Activated CD8-positive, alpha-beta memory T cell treated with anti-CD3 and anti-CD28 coated beads, Interleukin-2, amount 50 U/mL, for 48 hours (primary cell): Measurements from ENCODE around the gene KAT2A.

Experiments
- DNase-seq: peaks from one replicate; pipeline ENCODE4 v3.0.0-alpha.2; 2020

The KAT2A gene

DNA sequence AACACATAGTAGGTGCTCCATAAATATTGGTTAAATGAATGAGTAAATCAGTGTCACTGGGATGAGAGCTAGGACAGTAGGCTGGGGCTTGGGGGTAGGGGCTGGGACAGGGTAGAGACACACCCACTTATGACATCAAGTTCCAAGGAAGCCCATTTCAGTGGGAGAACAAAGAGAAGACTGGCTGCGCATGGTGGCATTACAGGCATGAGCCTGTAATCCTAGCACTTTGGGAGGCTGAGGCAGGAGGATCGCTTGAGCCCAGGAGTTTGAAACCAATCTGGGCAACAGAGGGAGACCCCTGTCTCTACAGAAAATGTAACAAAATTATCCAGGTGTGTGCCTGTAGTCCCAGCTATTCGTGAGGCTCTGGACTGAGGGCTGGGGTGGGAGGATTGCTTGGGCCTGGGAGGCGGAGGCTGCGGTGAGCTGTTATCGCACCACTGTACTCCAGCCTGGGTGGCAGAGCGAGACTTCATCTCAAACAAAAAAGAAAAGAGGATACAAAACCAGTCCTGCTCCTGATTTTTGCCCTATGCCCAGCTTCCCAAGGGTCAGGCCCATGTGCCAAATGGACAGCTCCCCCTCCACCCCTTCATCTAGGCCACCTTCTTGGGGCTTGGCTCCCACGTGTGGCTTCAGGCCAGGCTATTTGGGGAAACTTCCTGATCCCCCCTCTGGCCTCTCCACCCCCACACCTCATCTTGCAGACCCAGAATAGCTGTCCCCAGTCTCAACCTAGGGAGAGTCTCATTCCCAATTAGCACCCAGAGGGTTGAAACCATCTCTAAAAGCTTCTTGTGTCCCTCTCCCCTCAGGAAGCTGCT lies 30.0 kb downstream of the KAT2A start:
- no peak for DNase-seq

DNA sequence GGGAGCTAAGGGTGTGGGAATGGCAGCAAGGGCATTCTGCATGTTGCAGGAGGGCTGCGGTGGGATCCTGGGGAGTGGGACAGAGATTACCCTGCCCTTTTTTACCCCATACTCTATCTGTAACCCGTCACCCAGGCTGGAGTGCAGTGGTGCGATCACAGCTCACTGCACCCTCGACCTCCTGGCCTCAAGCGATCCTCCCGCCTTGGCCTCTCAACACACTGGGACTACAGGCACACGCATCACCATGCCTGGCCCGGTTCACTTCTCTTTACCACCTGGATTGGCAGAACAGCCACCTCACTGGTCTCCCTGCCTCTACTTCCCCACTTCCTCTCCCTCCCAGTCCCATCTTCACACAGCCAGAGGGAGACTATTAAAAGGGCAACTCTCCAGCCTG lies 32.4 kb downstream of the KAT2A start:
- no peak for DNase-seq

DNA sequence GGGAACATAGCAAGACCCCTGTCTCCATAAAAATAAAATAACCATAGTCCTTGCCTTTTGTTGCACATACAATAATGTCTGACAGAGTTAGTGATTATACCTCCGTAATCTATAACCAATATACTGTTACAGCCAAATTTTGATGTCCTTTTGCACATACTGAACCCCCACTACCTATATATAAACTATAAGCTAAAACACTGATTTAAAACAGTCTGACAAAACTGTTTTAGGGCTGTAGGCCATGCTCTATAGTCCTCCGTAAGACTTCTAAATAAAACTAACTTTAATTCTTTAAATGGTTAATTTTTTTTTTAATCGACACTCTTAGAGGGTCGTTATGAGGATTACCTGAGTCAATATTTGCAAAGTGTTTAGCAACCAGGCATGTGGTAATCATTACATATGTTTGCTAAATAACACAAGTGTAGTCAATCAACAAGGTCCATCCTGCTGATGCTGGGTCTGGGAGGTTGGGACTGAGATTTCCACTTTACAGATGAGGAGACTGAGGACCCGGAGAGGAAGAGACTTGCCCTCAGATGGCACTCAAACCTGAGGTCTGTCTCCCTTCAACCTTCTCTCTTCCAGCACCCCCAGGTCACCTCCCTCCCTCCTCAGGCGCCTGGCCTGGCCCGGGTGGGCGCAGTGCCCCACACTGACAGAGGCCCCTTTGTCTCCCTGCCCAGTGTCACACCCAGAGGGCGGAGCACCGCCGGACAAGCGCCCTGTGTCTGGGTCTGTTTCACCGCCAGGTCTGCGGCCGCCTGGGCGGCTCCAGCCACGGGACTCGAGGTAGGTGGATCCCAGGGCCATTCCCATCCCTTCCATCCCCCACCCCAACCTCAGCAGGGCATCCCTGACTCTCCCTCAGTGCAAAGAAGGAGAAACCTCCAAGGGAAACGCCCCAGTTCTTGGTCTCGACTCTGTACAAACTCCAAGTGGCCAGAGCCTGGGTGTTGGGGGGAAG lies 33.1 kb downstream of the KAT2A start:
- no peak for DNase-seq

DNA sequence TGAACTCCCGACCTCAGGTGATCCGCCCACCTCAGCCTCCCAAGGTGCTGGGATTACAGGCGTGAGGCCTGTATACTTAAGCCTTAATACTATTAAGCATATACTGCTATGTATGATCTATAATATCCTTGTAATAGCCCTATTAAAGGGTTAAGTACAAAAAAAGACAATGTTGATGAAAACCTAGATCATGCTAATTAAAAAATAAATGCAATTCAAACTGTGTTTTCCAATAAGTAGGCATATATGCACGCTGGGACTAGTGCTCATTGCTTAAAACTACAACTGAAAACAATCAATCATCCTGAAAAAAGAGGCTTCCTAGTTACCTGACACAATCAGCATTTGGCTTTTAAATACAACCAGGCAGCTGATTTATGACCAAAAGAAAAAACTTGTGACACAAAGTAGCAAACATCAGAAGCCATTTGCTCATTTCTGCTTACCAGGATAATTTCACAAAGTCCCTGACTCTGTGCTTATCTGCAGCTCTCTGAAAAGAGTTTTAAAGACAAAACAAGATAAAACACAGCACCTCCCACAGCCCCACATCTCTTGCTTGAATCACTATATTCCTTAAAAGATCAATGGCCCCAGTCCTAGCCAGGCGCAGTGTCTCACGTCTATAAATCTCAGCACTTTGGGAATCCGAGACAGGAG lies 34.0 kb downstream of the KAT2A start:
- no peak for DNase-seq

DNA sequence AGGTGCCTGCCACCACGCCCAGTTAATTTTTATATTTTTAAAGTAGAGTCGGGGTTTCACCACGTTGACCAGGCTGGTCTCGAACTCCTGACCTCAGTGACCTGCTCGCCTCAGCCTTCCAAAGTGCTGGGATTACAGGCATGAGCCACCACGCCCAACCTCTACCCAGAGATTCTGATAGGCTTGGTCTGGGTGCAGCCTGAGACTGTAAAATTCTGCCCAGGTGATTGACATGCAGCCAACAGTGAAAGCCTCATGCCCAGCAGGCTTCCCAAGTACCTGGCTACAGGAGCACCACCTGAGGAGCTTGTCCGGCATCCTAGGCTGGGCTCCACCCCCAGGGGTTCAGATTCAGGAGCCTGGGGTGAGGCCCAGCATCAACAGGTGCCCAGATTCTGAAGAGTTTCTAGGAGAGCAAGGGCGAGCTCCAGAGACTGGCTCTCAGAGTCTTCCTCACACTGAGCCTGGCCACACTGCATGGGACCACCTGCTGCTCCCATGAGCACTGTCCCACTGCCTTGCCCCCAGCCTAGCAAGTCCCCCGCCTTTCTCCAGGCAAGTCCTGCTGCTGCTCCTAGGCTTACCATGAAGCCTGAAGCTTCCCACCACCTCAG lies 39.5 kb downstream of the KAT2A start:
- no peak for DNase-seq

DNA sequence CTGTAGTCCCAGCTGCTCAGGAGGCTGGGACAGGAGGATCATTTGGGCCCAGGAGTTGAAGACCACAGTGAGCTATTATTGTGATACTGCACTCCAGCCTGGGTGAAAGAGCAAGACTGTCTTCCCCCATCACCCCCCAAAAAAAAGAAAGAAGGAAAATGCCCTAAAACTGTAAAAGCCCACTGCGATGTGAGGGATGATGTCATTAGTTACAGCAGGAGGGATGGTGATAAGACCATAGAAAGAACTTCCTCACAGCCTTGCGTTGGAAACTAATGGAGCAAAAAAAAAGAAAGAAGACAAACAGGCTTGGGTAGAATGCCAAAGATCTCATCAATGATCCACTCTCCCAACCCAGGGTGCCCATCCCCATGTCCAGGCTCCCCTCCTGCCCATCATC lies 41.6 kb downstream of the KAT2A start:
- DNase-seq, result no peak

DNA sequence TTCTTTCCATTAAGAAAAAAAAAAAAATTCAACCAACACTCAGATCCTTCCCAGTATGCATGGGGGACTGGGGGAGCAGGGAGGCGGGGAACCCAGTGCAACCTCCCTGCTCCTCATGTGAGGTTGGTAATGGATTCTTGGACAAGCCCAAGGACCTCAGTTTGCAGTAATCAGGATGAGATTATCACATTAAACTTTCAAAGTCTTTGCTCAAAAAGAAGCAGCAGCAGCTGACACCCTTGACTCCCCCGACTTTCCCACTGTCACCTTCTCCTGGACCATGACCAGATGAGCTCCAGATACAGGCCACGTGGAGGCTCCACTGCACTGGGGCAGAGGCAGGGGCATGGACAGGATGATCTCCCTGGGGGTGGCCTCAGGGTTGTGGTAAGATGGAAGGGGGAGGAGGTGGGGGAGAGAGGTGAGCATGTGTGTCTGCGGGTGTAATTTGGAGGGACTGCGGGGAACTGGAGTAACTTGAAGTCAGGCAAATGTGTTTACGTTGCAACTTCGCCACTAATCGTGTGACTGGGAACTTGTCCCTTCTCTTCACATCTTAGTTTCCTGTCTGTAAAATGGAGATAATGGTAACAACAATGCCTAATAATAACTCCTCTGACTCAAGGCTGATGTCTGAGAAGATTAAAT lies 42.6 kb downstream of the KAT2A start:
- DNase-seq, result no peak

DNA sequence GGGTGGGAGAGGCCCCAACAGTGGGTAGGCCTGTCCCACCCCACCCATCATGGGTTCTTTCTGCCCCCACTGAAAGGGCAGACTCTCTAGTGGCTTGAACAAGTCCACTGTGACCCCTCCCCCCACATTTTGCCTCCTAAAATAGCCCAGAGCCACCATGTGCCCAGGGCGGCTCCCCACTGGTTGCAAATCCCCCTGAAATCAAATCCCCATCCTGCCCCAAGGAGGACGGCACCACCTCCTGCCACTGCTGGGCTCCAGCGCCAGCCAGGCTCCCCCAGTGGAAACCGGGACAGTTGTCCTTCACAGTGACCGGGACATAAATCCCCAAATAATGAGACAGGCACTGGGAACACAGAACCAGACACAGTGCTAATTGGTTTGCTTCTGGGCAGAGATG lies 43.4 kb downstream of the KAT2A start:
- DNase-seq, result no peak

DNA sequence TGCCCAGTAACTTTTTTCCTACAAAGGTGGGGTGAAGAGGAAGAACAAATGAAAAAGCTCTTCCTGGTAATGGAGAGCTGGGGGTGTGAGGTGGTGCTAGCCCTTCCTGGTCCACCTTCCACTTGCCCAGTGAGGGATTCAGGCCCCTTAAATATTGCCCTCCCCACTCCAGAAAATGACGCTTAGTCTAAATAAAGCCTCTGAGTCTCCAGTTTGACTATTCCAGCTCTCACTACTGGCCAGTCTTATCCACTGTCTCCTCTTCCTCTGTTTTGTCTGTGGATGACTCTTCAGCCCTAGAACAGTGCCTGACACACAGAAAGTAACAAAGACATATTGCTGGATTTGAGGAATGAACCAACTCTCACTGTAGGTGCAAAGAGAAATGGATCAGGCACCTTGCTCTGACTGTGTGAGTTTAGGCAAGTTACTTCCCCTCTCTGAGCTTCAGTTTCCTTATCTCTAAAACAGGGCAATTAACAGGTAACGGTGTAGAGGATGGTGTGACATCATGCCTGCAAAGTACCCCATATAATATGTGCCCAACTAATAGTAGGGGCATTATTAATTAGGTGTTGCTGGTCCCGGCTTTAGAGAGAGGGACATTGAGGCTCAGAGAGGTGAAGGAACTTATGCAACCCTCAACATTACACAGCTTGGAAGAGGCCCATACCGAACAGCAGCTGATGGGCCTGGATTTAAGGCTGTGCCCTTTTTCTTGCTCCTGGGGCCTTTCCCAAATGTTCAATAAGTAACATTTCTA lies 44.2 kb downstream of the KAT2A start:
- DNase-seq, result no peak

DNA sequence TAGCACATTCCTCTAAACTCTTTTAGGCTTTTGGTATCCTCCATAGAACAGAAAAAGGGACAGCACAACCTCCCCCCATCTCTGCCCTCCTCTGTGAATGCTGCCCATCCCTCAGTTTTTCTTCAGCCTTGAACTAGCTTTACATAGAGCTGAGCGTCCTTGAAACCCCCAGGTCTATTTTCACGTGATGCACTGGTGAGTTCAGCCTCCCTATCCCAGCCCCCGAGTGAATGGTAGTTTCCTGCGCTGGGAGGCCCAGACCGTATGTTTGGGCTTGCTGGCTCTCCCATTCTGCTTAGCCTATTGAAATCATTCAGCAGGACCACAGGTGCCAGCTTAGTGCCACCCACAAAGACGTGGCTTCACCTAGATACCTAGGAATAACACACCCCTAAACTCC lies 45.4 kb downstream of the KAT2A start:
- no peak for DNase-seq

DNA sequence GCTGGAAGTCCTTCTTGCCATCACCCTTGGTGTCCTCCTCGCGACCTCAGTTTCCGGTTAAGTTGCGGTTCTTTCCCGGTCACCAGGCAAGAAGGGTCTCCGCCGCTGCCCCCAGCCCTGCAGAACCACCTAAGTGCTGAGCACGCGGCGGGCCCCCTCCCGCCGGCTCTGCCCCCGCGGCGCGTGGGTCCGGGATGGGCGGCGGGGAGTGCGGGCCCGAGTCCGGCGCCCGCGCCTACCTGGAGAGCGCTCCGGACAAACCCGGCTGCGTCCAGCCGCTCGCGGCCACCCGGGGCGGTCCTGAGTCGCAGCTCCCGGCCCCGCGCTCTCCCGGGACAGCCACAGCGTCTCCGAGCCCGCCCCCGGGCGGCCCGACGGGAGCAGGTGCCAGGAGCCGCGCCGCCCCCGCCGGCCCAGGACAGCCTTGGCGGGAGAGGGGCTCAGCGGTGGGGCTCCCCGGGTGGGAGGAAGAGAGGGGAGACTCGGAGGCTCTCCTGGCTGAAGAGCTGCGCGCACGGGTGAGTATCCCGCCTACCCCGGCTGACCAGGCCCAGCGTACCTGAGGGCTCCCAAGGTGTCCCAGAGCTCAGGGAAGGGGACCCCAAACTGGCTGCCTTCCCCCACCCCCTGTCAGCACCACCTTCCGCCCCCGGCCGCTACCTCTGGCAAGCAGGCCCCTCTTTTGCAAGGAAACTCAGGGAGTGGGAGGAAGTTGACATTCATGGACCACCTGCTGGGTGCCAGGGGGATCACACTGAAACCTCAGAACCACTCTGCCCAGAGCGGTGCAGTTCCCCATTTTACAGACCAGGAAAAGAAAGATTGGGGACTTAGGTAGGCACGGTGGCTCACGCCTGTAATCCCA lies 48.6 kb downstream of the KAT2A start:
- DNase-seq, result no peak

DNA sequence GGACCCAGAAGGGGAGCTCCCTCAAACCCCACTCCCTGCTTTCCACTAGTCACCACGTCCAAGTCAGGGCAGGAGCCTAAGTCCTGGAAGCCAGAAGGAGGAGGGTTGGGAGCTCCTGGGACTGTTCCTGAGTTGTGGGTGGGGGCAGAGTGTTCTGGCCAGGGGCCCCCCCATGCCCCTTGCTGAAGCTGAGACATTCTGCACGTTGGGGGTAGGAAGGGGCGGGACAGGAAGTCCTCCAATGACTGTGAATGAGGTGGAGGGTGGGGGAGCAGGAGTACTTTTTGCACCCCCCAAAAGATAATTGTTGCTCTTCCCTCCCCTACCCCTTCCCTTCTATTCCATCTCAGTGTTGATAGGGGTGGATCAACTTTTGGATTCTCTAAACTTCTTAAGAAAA lies 49.4 kb downstream of the KAT2A start:
- peak; percentile 65 for DNase-seq

DNA sequence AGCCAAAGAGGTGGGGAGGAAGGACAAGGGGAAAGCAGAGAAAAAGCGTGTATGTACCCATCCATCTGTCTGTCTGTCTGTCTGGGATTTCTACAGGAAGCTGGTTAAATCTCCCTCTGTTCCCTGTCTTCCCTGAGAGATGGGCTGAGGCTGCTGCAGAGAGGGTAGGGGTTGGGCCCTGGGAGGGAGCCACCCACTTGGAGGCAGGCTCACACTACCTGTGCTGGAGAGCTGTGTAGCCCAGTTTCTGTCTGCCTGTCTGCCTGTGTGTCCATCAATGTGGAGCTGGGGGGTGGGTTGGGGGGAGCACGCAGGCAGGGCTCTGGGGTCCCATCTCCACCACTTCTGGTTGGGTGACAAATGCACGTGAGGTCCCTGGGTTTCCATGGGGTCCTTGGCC lies 52.2 kb downstream of the KAT2A start:
- no peak for DNase-seq

DNA sequence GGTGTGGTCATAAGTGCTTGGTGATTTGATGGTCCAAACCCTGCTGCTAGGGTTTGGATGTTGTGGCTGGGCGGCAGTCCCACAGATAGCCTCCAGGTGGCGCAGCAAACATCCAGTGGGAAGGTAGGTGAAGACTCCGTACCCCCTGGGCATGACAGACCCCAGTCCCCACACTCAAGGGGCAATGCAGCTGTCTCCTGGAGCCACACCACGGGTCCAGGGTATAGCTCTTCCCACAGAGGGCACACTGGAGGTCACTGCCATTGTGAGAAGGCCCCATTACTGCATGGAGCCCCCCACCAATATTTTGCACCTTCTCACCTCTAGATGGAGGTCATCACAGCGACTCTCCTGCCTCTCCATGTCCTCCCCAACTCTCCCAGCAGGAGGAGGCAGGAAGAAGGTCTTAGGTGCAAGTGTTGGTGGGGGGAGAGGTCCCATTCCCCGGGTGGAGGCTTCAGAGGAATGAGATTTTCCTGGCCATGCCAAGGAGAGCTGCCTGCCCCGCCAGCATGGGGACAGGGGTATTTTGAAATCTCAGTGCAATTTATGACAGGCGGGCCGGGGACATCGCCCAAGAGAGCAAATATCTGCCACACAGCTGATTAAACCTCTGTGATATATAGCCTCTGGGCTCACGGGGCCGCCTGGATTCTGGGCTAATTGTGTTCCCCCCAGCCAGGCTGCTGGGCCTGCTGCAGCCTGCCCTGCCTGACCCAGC lies 53.6 kb downstream of the KAT2A start:
- peak; percentile 91 for DNase-seq

DNA sequence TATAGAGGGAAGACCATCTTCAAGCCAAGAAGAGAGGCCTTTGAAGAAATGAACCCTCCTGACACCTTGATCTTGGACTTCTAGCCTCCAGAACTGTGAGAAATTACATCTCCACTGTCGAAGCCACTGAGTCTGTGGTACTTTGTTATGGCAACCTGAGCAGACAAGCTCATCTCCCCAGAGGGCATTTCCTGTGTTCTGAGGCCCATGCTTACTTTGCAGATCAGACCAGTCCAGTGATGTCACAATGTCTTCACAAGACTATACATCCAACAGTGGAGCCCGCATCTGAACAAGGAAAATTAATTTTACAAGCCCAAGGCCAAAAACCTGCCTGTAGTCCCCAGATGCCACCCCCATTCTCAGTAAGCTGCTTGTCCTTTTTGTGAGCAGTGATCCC lies 56.0 kb downstream of the KAT2A start:
- DNase-seq, result no peak
